PC-9 (cell line): ENCODE results near the gene BCAR1.

ENCODE experiments used
- EZH2 ChIP-seq: fragments of 200-600 bp; sonication (generic); IDR thresholded peaks from 2 replicates; pipeline ENCODE4 v1.8.0; 2017; ENCODE audit warnings: antibody characterized with exemption, low read depth
- TF ChIP-seq, protein P1 (sequence below): fragments of 200-600 bp; sonication (generic); conservative IDR thresholded peaks from 2 replicates; pipeline ENCODE4 v1.6.1; 2017; ENCODE audit warnings: mixed run types, antibody characterized with exemption, mild to moderate bottlenecking, moderate library complexity

GRCh38 chr16:75265911-75266701 is 14.7 kb upstream of the BCAR1 start:
- TF ChIP-seq, protein P1, sequence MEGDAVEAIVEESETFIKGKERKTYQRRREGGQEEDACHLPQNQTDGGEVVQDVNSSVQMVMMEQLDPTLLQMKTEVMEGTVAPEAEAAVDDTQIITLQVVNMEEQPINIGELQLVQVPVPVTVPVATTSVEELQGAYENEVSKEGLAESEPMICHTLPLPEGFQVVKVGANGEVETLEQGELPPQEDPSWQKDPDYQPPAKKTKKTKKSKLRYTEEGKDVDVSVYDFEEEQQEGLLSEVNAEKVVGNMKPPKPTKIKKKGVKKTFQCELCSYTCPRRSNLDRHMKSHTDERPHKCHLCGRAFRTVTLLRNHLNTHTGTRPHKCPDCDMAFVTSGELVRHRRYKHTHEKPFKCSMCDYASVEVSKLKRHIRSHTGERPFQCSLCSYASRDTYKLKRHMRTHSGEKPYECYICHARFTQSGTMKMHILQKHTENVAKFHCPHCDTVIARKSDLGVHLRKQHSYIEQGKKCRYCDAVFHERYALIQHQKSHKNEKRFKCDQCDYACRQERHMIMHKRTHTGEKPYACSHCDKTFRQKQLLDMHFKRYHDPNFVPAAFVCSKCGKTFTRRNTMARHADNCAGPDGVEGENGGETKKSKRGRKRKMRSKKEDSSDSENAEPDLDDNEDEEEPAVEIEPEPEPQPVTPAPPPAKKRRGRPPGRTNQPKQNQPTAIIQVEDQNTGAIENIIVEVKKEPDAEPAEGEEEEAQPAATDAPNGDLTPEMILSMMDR, result no peak
- TF ChIP-seq EZH2, result no peak
